Measurements from ENCODE around the gene ASB2. TPM values are rescaled to one million over a fixed set of nuclear protein-coding genes. Genes with fewer than 3 reads are reported as not detected.

ASB2 gene
- polyA plus RNA-seq, 3 donors: 0.25 to 2.5 (median 1.4) TPM

DNA sequence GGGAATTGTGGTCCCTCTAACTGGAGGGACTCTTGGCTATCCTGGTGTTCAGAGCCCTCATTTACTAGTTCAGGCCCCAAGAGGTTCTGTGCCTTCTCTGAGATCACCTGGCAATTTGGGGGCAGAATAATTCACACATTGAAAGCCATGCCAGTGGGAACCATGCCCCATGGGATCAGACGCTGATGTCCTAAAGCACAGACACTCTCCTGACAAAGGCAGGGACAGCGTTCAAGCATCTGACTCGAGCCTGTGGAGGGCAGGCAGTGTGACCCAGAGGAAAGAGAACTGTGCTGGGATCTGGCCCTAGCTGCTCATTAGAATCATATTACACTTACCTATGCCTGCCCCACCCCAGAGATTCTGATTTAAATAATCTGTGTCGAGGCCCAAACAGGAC is 2.4 kb upstream of the ASB2 start:
- intact Hi-C loops (cut with micrococcal nuclease): no loop called here
- H3K9ac ChIP-seq (ENCODE audit: insufficient read depth, low read length, poor library complexity, severe bottlenecking): no peak overlapping the region
- TF ChIP-seq, protein P1, sequence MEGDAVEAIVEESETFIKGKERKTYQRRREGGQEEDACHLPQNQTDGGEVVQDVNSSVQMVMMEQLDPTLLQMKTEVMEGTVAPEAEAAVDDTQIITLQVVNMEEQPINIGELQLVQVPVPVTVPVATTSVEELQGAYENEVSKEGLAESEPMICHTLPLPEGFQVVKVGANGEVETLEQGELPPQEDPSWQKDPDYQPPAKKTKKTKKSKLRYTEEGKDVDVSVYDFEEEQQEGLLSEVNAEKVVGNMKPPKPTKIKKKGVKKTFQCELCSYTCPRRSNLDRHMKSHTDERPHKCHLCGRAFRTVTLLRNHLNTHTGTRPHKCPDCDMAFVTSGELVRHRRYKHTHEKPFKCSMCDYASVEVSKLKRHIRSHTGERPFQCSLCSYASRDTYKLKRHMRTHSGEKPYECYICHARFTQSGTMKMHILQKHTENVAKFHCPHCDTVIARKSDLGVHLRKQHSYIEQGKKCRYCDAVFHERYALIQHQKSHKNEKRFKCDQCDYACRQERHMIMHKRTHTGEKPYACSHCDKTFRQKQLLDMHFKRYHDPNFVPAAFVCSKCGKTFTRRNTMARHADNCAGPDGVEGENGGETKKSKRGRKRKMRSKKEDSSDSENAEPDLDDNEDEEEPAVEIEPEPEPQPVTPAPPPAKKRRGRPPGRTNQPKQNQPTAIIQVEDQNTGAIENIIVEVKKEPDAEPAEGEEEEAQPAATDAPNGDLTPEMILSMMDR (IDR thresholded peaks at IDR 0.05): no peak
- no peaks in the 10 kb centered on the region for H3K79me2 ChIP-seq (ENCODE audit: insufficient read depth, low read length)
- no peak overlapping the region for H2AFZ ChIP-seq (ENCODE audit: insufficient read depth, low read depth, low read length, poor library complexity, severe bottlenecking)
- H3K4me2 ChIP-seq (replicated peaks; ENCODE audit: extremely low read depth, low read length, poor library complexity, severe bottlenecking): no peak overlapping the region
- DNase-seq: no peak
- no peaks in the 10 kb centered on the region for H3K27me3 ChIP-seq (ENCODE audit: control insufficient read depth in 2 of 2, insufficient read depth in 2 of 2, low read length in 2 of 2)
- no peak overlapping the region for H3K4me3 ChIP-seq (replicated peaks in 1 of 3; ENCODE audit: low read depth in 2 of 3, low read length in 3 of 3)
- Mint-ChIP-seq H3K27ac (no peak overlapping the region), H3K4me1 (peaks cover 29% of the 10 kb centered on the region), H3K36me3 (peaks cover 0 to 4% of the 10 kb centered on the region in 2 donors), H3K9me3 (peaks cover 0 to 7% (median 6%) of the 10 kb centered on the region in 7 donors), H3K27me3 (ENCODE audit: low read depth in 3 of 3) (peaks cover 5 to 11% (median 7%) of the 10 kb centered on the region in 3 donors), H3K4me3 (no peak overlapping the region)
- peaks cover 18% of the 10 kb centered on the region in 2 donors for H3K4me1 ChIP-seq (ENCODE audit: control insufficient read depth in 1 of 2, insufficient read depth in 2 of 2, low read length in 2 of 2)
- H3K9me3 ChIP-seq (replicated peaks in 1 of 2; ENCODE audit: control insufficient read depth in 1 of 2, insufficient read depth in 1 of 2, low read length in 2 of 2): peaks cover 0 to 5% of the 10 kb centered on the region in 2 donors
- H3K27ac ChIP-seq (ENCODE audit: low read depth in 1 of 2, low read length in 2 of 2): no peak overlapping the region
- H4K20me1 ChIP-seq (ENCODE audit: insufficient read depth, low read length): no peaks in the 10 kb centered on the region
- H3K36me3 ChIP-seq (replicated peaks in 1 of 2; ENCODE audit: control insufficient read depth in 1 of 2, insufficient read depth in 2 of 2, low read length in 2 of 2): no peaks in the 10 kb centered on the region
- 96% methylated on average over 4 of the region's 4 CpGs for WGBS (ENCODE audit: insufficient coverage)

DNA sequence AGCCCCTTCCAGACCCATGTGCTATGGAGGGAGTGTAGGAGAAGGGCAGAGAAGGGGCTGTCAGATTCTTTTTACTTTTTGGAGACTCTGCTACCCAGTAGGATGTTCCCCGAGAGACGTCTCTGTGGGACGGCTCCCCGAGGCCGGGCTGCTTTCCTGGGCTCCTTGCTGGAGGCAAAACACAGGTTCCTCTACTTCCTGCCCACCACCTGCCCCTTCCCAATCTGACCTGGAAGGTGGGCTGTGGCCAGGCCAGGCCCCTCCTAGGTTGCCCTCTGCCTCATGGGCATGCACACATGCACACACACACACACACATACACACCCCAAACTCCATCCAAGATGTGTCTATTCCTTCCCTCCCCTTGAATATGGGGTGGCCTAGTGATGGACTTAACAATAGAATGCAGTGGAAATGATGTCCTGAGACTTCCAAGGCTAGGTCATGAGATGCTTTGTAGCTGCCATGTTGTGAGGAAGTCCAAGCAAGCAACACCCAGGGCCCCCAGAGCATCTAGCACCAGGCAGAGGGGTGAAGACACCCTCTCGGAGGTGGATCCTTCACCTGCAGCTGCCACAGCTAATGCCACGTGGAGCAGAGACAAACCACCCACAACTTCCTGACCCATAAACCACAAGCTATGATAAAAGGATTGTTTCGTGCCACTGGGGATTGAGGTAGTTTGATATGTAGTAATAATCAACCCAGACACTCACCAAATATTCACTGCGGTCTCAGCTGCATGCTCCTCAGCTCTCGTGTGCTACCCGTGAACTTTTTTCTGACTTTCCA is 1.6 kb upstream of the ASB2 start:
- no peaks in the 10 kb centered on the region for H3K27me3 ChIP-seq (ENCODE audit: control insufficient read depth in 2 of 2, insufficient read depth in 2 of 2, low read length in 2 of 2)
- H3K36me3 ChIP-seq (replicated peaks in 1 of 2; ENCODE audit: control insufficient read depth in 1 of 2, insufficient read depth in 2 of 2, low read length in 2 of 2): no peaks in the 10 kb centered on the region
- DNase-seq: peak in 1 of 3 donors; percentile 34
- H3K79me2 ChIP-seq (ENCODE audit: insufficient read depth, low read length): no peaks in the 10 kb centered on the region
- no peak overlapping the region for H3K27ac ChIP-seq (ENCODE audit: low read depth in 1 of 2, low read length in 2 of 2)
- no peak overlapping the region for H2AFZ ChIP-seq (ENCODE audit: insufficient read depth, low read depth, low read length, poor library complexity, severe bottlenecking)
- Mint-ChIP-seq H3K4me3 (no peak overlapping the region), H3K27ac (peak overlapping the region in 2 of 7 donors; percentile 25 to 27), H3K9me3 (peaks cover 0 to 8% (median 6%) of the 10 kb centered on the region in 7 donors), H3K36me3 (peaks cover 0 to 4% of the 10 kb centered on the region in 2 donors), H3K27me3 (ENCODE audit: low read depth in 3 of 3) (peaks cover 5 to 7% (median 6%) of the 10 kb centered on the region in 3 donors), H3K4me1 (peaks cover 29% of the 10 kb centered on the region)
- no peak overlapping the region for H3K9ac ChIP-seq (ENCODE audit: insufficient read depth, low read length, poor library complexity, severe bottlenecking)
- WGBS (ENCODE audit: insufficient coverage): 98% methylated on average over 5 of the region's 11 CpGs
- no peaks in the 10 kb centered on the region for H4K20me1 ChIP-seq (ENCODE audit: insufficient read depth, low read length)
- TF ChIP-seq, protein P1 (IDR thresholded peaks at IDR 0.05): no peak
- no peak overlapping the region for H3K4me2 ChIP-seq (replicated peaks; ENCODE audit: extremely low read depth, low read length, poor library complexity, severe bottlenecking)
- no peak overlapping the region for H3K4me3 ChIP-seq (replicated peaks in 1 of 3; ENCODE audit: low read depth in 2 of 3, low read length in 3 of 3)
- H3K4me1 ChIP-seq (ENCODE audit: control insufficient read depth in 1 of 2, insufficient read depth in 2 of 2, low read length in 2 of 2): peaks cover 18% of the 10 kb centered on the region in 2 donors
- H3K9me3 ChIP-seq (replicated peaks in 1 of 2; ENCODE audit: control insufficient read depth in 1 of 2, insufficient read depth in 1 of 2, low read length in 2 of 2): peaks cover 0 to 5% of the 10 kb centered on the region in 2 donors
- intact Hi-C loops (cut with micrococcal nuclease): loop anchor here in 1 of 2 donors (2.0 kb wide), 1 partner anchor 39 kb away; no protein-coding TSS in a partner anchor
